HCT116 (cell line): ENCODE measurements around the gene WWOX. TPM values are rescaled to one million over a fixed set of nuclear protein-coding genes. Genes with fewer than 3 reads are reported as not detected.

Experiments used
- ATAC-seq: fragments of 200-7000 bp; cut with Tn5 transposase; 2 replicates; pipeline ENCODE4 v1.9.1; 2020; ENCODE audit warnings: mild to moderate bottlenecking, moderate library complexity
- BruUV-seq: library from RNA; stranded (reverse); fragments of 400-500 nt; replicated peaks from 2 replicates; lab custom pipeline; 2021; lab: Mats Ljungman, UMichigan
- CTCF ChIA-PET: fragments of 300-600 bp; sonication (Branson Sonifier 250); formaldehyde crosslinking; loops from one replicate; lab custom pipeline; 2021; ENCODE audit warnings: antibody characterized with exemption; lab: Charles Lee
- POLR2A ChIA-PET: fragments of 300-600, 350-600 bp; sonication (Branson Sonifier 250); formaldehyde crosslinking; loops from one replicate; lab custom pipeline; 2021; ENCODE audit warnings: antibody characterized with exemption; lab: Charles Lee
- RAD21 ChIA-PET, 2 experiments: fragments of 300-600 bp; sonication (Branson Sonifier 250); formaldehyde crosslinking; loops; one replicate each; lab custom pipeline; 2023; ENCODE audit warnings: low total read pairs in 2 of 2; ENCODE audit not compliant: uncharacterized antibody in 2 of 2, unreplicated experiment in 2 of 2, low non-redundant PET in 1 of 2; lab: Charles Lee
- DNase-seq: peaks from one replicate; pipeline ENCODE4 v3.0.0-alpha.2; 2010; ENCODE audit warnings: low read depth, low spot score
- H2AFZ ChIP-seq: fragments of 200-600 bp; shearing (Covaris generic), sonication (generic); 2 replicates; pipeline ENCODE4 v1.6.1; 2017; ENCODE audit warnings: low read depth, mixed run types, mixed read lengths, antibody characterized with exemption, low read length; ENCODE audit not compliant: poor library complexity, severe bottlenecking
- H3K27ac ChIP-seq: 2 replicates; pipeline ENCODE4 v1.5.1; 2012; ENCODE audit warnings: low read depth, low read length
- H3K27me3 ChIP-seq: fragments of 200-600 bp; sonication (generic); 2 replicates; pipeline ENCODE4 v1.6.1; 2016; ENCODE audit warnings: mixed run types, low read length, mixed read lengths; ENCODE audit not compliant: insufficient read depth
- H3K36me3 ChIP-seq, 2 experiments: fragments of 200-500 bp in 1 of 2; fragments of 200-600 bp in 1 of 2; sonication (Bioruptor generic) in 1 of 2; sonication (generic) in 1 of 2; 2 replicates each; pipeline versions ENCODE4 v1.5.1 to v1.6.1; 2014 to 2016; ENCODE audit warnings: low read length in 2 of 2, inconsistent platforms in 1 of 2, mixed read lengths in 1 of 2, mixed run types in 1 of 2; ENCODE audit not compliant: insufficient read depth in 2 of 2, control insufficient read depth in 1 of 2
- H3K4me1 ChIP-seq, 2 experiments: fragments of 200-600 bp in 1 of 2; sonication (generic) in 1 of 2; 2 replicates each; pipeline versions ENCODE4 v1.5.1 to v1.6.1; 2012 to 2017; ENCODE audit warnings: low read length in 2 of 2, inconsistent platforms in 1 of 2, mild to moderate bottlenecking in 1 of 2, mixed read lengths in 1 of 2, mixed run types in 1 of 2, moderate library complexity in 1 of 2; ENCODE audit not compliant: insufficient read depth in 2 of 2, control insufficient read depth in 1 of 2
- H3K4me2 ChIP-seq: fragments of 200-600 bp; sonication (generic); 2 replicates; pipeline ENCODE4 v1.6.1; 2017; ENCODE audit warnings: mixed run types, low read length, mixed read lengths
- H3K4me3 ChIP-seq, 2 experiments: fragments of 200-600 bp in 1 of 2; sonication (generic) in 1 of 2; replicated peaks in 1 of 2; 2 replicates each; pipeline ENCODE4 v1.5.1; 2011 to 2016; ENCODE audit warnings: low read length in 2 of 2, control low read depth in 1 of 2, low read depth in 1 of 2, mild to moderate bottlenecking in 1 of 2, mixed read lengths in 1 of 2, mixed run types in 1 of 2
- H3K79me2 ChIP-seq: fragments of 200-600 bp; sonication (generic); 2 replicates; pipeline ENCODE4 v1.6.1; 2017; ENCODE audit warnings: mild to moderate bottlenecking, mixed run types, low read length, moderate library complexity, mixed read lengths; ENCODE audit not compliant: insufficient read depth
- H3K9ac ChIP-seq: fragments of 200-600 bp; sonication (generic); 2 replicates; pipeline ENCODE4 v1.6.1; 2016; ENCODE audit warnings: low read length, mixed read lengths
- H3K9me2 ChIP-seq: fragments of 200-600 bp; sonication (generic), shearing (Covaris generic); 2 replicates; pipeline ENCODE4 v1.6.1; 2017; ENCODE audit warnings: mixed run types, mild to moderate bottlenecking, moderate library complexity; ENCODE audit not compliant: insufficient read depth
- H3K9me3 ChIP-seq, 2 experiments: fragments of 200-500 bp in 1 of 2; fragments of 200-600 bp in 1 of 2; sonication (Bioruptor generic) in 1 of 2; sonication (generic) in 1 of 2; 2 replicates each; pipeline ENCODE4 v1.6.1; 2014 to 2017; ENCODE audit warnings: low read length in 2 of 2, mixed read lengths in 2 of 2, inconsistent platforms in 1 of 2, low read depth in 1 of 2, mild to moderate bottlenecking in 1 of 2, mixed run types in 1 of 2, moderate library complexity in 1 of 2; ENCODE audit not compliant: control insufficient read depth in 1 of 2, insufficient read depth in 1 of 2
- H4K20me1 ChIP-seq: fragments of 200-600 bp; sonication (generic), shearing (Covaris generic); 2 replicates; pipeline ENCODE4 v1.6.1; 2017; ENCODE audit warnings: mixed run types, mild to moderate bottlenecking, moderate library complexity; ENCODE audit not compliant: insufficient read depth
- FOSL1 ChIP-seq: IDR thresholded peaks from 2 replicates; pipeline ENCODE4 v1.6.1; 2012; ENCODE audit warnings: low read depth
- POLR2A ChIP-seq: IDR thresholded peaks from 2 replicates; pipeline ENCODE4 v1.7.0; 2011; ENCODE audit warnings: borderline replicate concordance; ENCODE audit not compliant: insufficient read depth, insufficient read length; ENCODE audit errors: extremely low read depth
- POLR2AphosphoS5 ChIP-seq: IDR thresholded peaks from 2 replicates; pipeline ENCODE4 v1.6.1; 2011; ENCODE audit warnings: mild to moderate bottlenecking, low read depth, low read length, moderate library complexity
- RAD21 ChIP-seq: IDR thresholded peaks from 2 replicates; pipeline ENCODE4 v1.6.1; 2012; ENCODE audit warnings: low read depth, mild to moderate bottlenecking
- SIN3A ChIP-seq: IDR thresholded peaks from 2 replicates; pipeline ENCODE4 v1.6.1; 2012; ENCODE audit warnings: low read depth
- SP1 ChIP-seq: IDR thresholded peaks from 2 replicates; pipeline ENCODE4 v1.6.1; 2012; ENCODE audit warnings: low read depth
- TCF7L2 ChIP-seq: IDR thresholded peaks from 2 replicates; pipeline ENCODE4 v1.7.0; 2011; ENCODE audit warnings: borderline replicate concordance, inconsistent platforms; ENCODE audit not compliant: insufficient read depth, insufficient read length; ENCODE audit errors: extremely low read depth
- ZNF274 ChIP-seq: fragments of 200-500 bp; sonication (Bioruptor generic); IDR thresholded peaks from 2 replicates; pipeline ENCODE4 v1.6.1; 2014; ENCODE audit warnings: mild to moderate bottlenecking, low read depth, low read length, inconsistent platforms
- intact Hi-C: fragments of 100-400 bp; cut with micrococcal nuclease; formaldehyde crosslinking; loops from 2 replicates; pipeline ENCODE4 v1.10.0; 2022
- total RNA-seq: library from RNA; stranded (reverse); gene quantifications from one replicate; pipeline ENCODE4 v1.2.1, GENCODE V29; 2021; ENCODE audit not compliant: unreplicated experiment
- TF ChIP-seq, protein P1 (sequence below): IDR thresholded peaks from 2 replicates; pipeline ENCODE4 v1.6.1; 2011; ENCODE audit warnings: mild to moderate bottlenecking, low read length, moderate library complexity; ENCODE audit not compliant: insufficient replicate concordance; ENCODE audit errors: extremely low read depth
- TF ChIP-seq, protein P2 (sequence below): IDR thresholded peaks from 2 replicates; pipeline ENCODE4 v1.6.1; 2012
- TF ChIP-seq, protein P3 (sequence below): IDR thresholded peaks from 2 replicates; pipeline ENCODE4 v1.6.1; 2012; ENCODE audit warnings: low read depth

WWOX gene
- total RNA-seq, 1 experiment from 2014 or later, result 13.7 TPM

DNA sequence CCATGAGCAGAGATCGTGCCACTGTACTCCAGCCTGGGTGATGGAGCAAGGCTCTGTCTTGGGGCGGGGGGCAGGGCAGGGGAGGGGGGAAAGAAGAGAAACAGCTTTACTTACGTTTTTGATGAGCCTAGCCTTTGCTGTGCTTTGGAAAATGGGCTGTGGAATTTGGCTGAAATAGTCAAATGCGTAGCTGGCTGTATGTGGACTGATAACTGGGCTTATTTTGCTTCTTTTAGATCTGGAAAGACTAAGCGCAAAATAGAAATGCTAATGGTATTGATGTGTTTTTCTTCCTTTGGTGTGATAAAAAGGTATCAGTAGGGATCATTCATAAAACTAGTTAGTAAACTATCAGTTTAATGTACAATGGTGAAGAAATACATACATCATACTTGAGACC is 346.4 kb downstream of the WWOX start:
- POLR2A ChIA-PET, result no interaction called here
- no peak overlapping the region for H3K9ac ChIP-seq
- no TSS peak for BruUV-seq

DNA sequence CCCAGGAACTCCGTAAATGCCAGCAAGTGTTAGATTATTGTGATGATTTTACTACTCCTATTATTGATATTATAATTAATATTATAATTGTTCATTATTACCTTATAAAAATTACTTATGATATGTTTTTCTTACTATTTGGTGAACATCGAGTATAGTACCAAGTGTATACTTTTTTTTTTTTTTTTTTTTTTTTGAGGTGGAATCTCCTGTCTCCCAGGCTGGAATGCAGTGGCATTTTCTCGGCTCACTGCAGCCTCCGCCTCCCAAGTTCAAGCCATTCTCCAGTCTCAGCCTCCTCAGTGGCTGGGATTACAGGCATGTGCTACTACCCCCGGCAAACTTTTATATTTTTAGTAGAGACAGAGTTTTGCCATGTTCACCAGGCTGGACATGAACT is 347.0 kb downstream of the WWOX start:
- H3K4me3 ChIP-seq, result no peak overlapping the region
- H3K9me3 ChIP-seq, result no peaks in the 10 kb centered on the region
- H3K27ac ChIP-seq, result no peak overlapping the region
- no peak overlapping the region for H3K4me2 ChIP-seq
- H3K79me2 ChIP-seq, result no peaks in the 10 kb centered on the region
- no peak overlapping the region for H3K9ac ChIP-seq
- no peaks in the 10 kb centered on the region for H3K4me1 ChIP-seq
- no peak overlapping the region for H2AFZ ChIP-seq
- no peak for TF ChIP-seq RAD21
- TF ChIP-seq TCF7L2, result no peak
- TF ChIP-seq POLR2AphosphoS5, result no peak
- no peak for TF ChIP-seq POLR2A
- TF ChIP-seq, protein P1, sequence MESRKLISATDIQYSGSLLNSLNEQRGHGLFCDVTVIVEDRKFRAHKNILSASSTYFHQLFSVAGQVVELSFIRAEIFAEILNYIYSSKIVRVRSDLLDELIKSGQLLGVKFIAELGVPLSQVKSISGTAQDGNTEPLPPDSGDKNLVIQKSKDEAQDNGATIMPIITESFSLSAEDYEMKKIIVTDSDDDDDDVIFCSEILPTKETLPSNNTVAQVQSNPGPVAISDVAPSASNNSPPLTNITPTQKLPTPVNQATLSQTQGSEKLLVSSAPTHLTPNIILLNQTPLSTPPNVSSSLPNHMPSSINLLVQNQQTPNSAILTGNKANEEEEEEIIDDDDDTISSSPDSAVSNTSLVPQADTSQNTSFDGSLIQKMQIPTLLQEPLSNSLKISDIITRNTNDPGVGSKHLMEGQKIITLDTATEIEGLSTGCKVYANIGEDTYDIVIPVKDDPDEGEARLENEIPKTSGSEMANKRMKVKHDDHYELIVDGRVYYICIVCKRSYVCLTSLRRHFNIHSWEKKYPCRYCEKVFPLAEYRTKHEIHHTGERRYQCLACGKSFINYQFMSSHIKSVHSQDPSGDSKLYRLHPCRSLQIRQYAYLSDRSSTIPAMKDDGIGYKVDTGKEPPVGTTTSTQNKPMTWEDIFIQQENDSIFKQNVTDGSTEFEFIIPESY, result no peak
- TF ChIP-seq, protein P2, sequence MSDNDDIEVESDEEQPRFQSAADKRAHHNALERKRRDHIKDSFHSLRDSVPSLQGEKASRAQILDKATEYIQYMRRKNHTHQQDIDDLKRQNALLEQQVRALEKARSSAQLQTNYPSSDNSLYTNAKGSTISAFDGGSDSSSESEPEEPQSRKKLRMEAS, result no peak
- no peak for TF ChIP-seq ZNF274
- no peaks in the 10 kb centered on the region for H3K27me3 ChIP-seq
- no TSS peak for BruUV-seq
- DNase-seq, result no peak
- ChIA-PET POLR2A (no interaction called here), CTCF (no interaction called here), RAD21 (no interaction called here)
- no peak for ATAC-seq
- H3K36me3 ChIP-seq, result no peaks in the 10 kb centered on the region
- no peaks in the 10 kb centered on the region for H4K20me1 ChIP-seq
- intact Hi-C loops, result no loop called here
- no peaks in the 10 kb centered on the region for H3K9me2 ChIP-seq

More for the DNA sequence above, 346.4 kb downstream of the WWOX start:
- no peaks in the 10 kb centered on the region for H3K4me1 ChIP-seq
- intact Hi-C loops, result no loop called here
- H3K9me2 ChIP-seq, result no peaks in the 10 kb centered on the region
- RAD21 ChIA-PET, result no interaction called here
- H3K9me3 ChIP-seq, result no peaks in the 10 kb centered on the region
- H3K36me3 ChIP-seq, result no peaks in the 10 kb centered on the region
- no peak for TF ChIP-seq SP1
- TF ChIP-seq, protein P3, sequence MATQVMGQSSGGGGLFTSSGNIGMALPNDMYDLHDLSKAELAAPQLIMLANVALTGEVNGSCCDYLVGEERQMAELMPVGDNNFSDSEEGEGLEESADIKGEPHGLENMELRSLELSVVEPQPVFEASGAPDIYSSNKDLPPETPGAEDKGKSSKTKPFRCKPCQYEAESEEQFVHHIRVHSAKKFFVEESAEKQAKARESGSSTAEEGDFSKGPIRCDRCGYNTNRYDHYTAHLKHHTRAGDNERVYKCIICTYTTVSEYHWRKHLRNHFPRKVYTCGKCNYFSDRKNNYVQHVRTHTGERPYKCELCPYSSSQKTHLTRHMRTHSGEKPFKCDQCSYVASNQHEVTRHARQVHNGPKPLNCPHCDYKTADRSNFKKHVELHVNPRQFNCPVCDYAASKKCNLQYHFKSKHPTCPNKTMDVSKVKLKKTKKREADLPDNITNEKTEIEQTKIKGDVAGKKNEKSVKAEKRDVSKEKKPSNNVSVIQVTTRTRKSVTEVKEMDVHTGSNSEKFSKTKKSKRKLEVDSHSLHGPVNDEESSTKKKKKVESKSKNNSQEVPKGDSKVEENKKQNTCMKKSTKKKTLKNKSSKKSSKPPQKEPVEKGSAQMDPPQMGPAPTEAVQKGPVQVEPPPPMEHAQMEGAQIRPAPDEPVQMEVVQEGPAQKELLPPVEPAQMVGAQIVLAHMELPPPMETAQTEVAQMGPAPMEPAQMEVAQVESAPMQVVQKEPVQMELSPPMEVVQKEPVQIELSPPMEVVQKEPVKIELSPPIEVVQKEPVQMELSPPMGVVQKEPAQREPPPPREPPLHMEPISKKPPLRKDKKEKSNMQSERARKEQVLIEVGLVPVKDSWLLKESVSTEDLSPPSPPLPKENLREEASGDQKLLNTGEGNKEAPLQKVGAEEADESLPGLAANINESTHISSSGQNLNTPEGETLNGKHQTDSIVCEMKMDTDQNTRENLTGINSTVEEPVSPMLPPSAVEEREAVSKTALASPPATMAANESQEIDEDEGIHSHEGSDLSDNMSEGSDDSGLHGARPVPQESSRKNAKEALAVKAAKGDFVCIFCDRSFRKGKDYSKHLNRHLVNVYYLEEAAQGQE, result no peak
- no peak for TF ChIP-seq FOSL1
- no peak for TF ChIP-seq SIN3A
- TF ChIP-seq TCF7L2, result no peak
- H3K4me2 ChIP-seq, result no peak overlapping the region
- no peak for DNase-seq
- no peaks in the 10 kb centered on the region for H4K20me1 ChIP-seq
- no peaks in the 10 kb centered on the region for H3K79me2 ChIP-seq
- no peaks in the 10 kb centered on the region for H3K27me3 ChIP-seq
- H2AFZ ChIP-seq, result no peak overlapping the region
- H3K4me3 ChIP-seq, result no peak overlapping the region
- CTCF ChIA-PET, result no interaction called here
- no peak overlapping the region for H3K27ac ChIP-seq
- ATAC-seq, result no peak
